Measurements from ENCODE around the gene TNFRSF13B.
"Not testable (repeated sequence)": the region's sequence is repeated elsewhere in the genome, so short reads cannot be mapped to it uniquely, and the experiment has no call there.

The TNFRSF13B gene

DNA sequence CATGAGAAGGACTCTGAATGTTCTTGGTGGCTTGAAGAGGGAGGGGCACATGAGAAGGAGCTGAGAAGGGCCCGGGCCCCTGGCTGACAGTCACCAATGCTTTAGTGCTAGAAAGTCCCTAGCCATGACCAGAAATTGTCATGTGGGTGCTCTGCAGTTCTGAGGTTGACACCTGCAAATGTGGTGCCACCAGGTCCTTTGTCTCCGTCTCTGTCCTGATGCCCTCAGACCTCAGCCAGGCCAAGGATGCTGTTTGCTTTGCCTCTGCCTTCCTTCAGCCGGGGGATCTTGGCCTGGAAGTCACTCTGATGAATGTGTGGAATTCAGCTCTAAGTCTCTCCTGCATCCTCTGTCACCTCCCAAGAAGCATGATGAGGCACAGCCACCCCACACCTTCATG lies 63.6 kb downstream of the TNFRSF13B start:
- no peak for TF ChIP-seq CTCF (IDR thresholded peaks at IDR 0.05)
- TF ChIP-seq ZFX (IDR thresholded peaks at IDR 0.05; ENCODE audit: borderline replicate concordance) = no peak
- H3K27ac ChIP-seq = no peak overlapping the region

- no peak overlapping the region for H3K27ac ChIP-seq
- no peak for TF ChIP-seq CTCF (IDR thresholded peaks at IDR 0.05)
- no peak for TF ChIP-seq ZFX (IDR thresholded peaks at IDR 0.05; ENCODE audit: borderline replicate concordance)
These were observed 65.2 kb downstream of the TNFRSF13B start for GRCh38 chr17:16906680-16907079.

- no peak overlapping the region for H3K27ac ChIP-seq
- TF ChIP-seq CTCF (IDR thresholded peaks at IDR 0.05) = no peak
- no peak for TF ChIP-seq ZFX (IDR thresholded peaks at IDR 0.05; ENCODE audit: borderline replicate concordance)
These were observed 66.2 kb downstream of the TNFRSF13B start for GRCh38 chr17:16905593-16906191.

DNA sequence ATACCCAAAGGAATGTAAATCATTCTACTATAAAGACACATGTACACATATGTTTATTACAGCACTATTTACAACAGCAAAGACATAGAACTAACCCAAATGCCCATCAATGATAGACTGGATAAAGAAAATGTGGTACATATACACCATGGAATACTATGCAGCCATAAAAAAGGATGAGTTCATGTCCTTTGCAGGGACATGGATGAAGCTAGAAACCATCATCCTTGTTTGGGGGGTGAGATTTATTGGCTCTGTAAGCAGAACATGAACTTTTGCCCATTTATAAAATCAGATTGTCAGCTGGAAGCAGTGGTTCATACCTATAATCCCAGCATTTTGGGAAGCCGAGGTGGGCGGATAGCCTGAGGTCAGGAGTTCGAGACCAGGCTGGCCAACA lies 68.8 kb downstream of the TNFRSF13B start:
- H3K27ac ChIP-seq = not testable (repeated sequence)

- TF ChIP-seq ZFX (IDR thresholded peaks at IDR 0.05; ENCODE audit: borderline replicate concordance) (no peak), CTCF (IDR thresholded peaks at IDR 0.05) (no peak)
These were observed 71.5 kb downstream of the TNFRSF13B start for GRCh38 chr17:16900288-16900882.

DNA sequence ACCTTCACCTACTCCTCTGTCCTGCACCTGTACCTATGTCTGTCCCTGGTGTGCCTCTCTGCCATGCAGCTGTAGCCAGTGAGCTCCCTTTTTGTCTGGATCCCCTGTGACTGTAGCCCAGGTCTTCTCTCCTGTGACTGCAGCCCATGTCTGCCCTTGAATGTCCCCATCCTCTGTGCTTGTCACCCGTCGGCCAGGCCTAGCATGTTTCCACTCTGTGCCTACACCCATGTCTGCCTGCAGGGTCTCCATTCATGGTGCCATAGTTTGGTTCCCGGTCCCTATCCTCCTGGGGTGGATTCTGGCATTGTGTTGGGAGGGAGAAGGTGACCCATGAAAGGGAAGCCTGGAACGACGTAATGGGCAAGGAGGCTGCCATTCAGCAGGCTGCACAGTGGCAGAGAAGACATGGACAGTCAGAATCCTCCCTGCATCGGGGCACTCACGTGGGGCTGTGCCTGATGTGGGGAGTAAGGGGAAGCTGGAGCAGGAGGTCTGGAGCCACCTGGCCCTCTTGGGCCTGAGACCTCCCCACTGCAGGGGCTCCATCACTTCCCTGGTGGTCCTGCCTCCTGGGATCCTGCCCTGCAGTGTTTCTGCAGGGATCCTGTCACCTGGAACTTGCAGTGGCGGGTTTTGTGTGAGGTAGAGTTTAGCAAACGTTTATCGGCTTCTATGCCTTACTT lies 74.6 kb downstream of the TNFRSF13B start:
- not testable (repeated sequence) for H3K27ac ChIP-seq

More at GRCh38 chr17:16900288-16900882, 71.5 kb downstream of the TNFRSF13B start:
- H3K27ac ChIP-seq = no peak overlapping the region

GRCh38 chr17:16896235-16896634 lies 75.7 kb downstream of the TNFRSF13B start:
- not testable (repeated sequence) for H3K27ac ChIP-seq

- not testable (repeated sequence) for H3K27ac ChIP-seq
These were observed 78.4 kb downstream of the TNFRSF13B start for GRCh38 chr17:16893527-16893926.

DNA sequence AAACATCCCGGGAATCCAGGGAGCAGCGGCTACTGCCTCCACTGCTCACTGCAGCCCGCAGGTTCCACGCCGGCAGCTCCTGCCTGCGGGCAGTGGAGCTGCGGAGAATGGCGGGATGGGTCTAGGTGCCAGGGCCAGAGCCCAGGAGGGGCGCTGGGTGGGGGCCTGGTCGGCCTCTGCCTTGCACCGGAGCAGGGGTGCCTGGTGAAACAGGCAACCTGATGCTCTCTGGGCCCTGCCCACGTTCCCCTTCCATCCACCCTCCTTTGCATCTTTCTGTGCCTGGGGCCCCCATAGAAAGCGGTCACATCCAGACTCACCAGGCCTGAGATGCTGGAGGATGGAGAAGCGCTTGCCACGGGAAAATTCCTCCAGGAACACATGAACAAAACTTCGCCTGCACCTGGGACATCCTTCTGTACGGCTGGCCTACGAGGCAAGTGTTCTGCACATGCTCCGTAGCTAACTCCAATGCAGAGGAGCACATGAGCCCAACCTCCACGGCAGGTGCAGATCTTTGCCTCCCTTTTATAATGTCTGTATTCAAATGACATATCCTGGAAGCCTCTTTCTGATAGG lies 79.0 kb downstream of the TNFRSF13B start:
- not testable (repeated sequence) for H3K27ac ChIP-seq

DNA sequence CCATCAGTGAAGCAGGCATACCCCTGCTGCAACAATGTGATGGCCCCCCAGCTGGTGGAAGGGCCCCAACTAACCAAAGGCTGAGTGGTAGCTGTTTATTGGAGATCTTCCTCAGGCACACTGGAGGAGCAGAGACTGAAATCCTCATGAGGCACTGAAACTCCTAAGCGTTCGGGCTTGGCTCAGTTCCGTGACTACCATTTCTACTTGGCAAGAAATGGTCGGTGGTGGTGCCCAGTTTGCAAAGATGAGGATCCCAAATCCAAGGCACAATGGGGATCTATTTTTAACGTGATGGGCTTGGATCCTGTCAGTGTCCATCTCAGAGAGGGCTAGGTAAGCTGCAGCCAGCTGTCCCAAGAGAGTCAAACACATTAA lies 82.8 kb downstream of the TNFRSF13B start:
- TF ChIP-seq CTCF (IDR thresholded peaks at IDR 0.05) (no peak), ZFX (IDR thresholded peaks at IDR 0.05; ENCODE audit: borderline replicate concordance) (no peak)

More for the DNA sequence above, 82.8 kb downstream of the TNFRSF13B start:
- no peak overlapping the region for H3K27ac ChIP-seq

All from 22Rv1 (cell line).